Brain microvascular endothelial cell (primary cell): ENCODE measurements around the gene MGMT.

Source experiments
- DNase-seq: peaks from one replicate; pipeline ENCODE4 v3.0.0-alpha.2; 2020
- H3K27ac ChIP-seq: fragments of 250-450 bp; sonication (Bioruptor Pico); 2 replicates; pipeline ENCODE4 v1.5.1; 2020; ENCODE audit warnings: mild to moderate bottlenecking, moderate library complexity
- H3K27me3 ChIP-seq: fragments of 250-450 bp; sonication (Bioruptor Pico); replicated peaks from 2 replicates; pipeline ENCODE4 v1.5.1; 2020; ENCODE audit warnings: mild to moderate bottlenecking
- H3K36me3 ChIP-seq: fragments of 250-450 bp; sonication (Bioruptor Pico); replicated peaks from 2 replicates; pipeline ENCODE4 v1.5.1; 2020; ENCODE audit warnings: mild to moderate bottlenecking
- H3K4me3 ChIP-seq: 2 replicates; pipeline ENCODE4 v1.5.1; 2011; ENCODE audit warnings: low read depth, mild to moderate bottlenecking, control low read depth, low read length, moderate library complexity
- CTCF ChIP-seq: IDR thresholded peaks from 2 replicates; pipeline ENCODE4 v1.5.1; 2011; ENCODE audit warnings: low read depth, mild to moderate bottlenecking, moderate library complexity, low read length, control low read depth, inconsistent platforms; ENCODE audit errors: missing control alignments
- in situ Hi-C: cut with HindIII; loops from 2 replicates; pipeline ENCODE4 v1.10.0; 2017; ENCODE audit warnings: low sequenced_read_pairs, low pct_ligation_motif_present

MGMT gene

GRCh38 chr10:129692695-129693094 is 225.7 kb downstream of the MGMT start:
- H3K4me3 ChIP-seq, result no peak overlapping the region
- no peak overlapping the region for H3K27ac ChIP-seq
- in situ Hi-C loops, result no loop called here
- no peak for TF ChIP-seq CTCF
- DNase-seq, result no peak
- H3K36me3 ChIP-seq, result no peaks in the 10 kb centered on the region
- H3K27me3 ChIP-seq, result no peaks in the 10 kb centered on the region

- no peak for DNase-seq
- Histone ChIP-seq H3K36me3 (no peaks in the 10 kb centered on the region), H3K27ac (no peak overlapping the region), H3K4me3 (no peak overlapping the region), H3K27me3 (no peaks in the 10 kb centered on the region)
- TF ChIP-seq CTCF, result no peak
- in situ Hi-C loops, result no loop called here
Observed at GRCh38 chr10:129693382-129693781, 226.3 kb downstream of the MGMT start.

GRCh38 chr10:129694184-129694583 is 227.1 kb downstream of the MGMT start:
- in situ Hi-C loops, result no loop called here
- Histone ChIP-seq H3K27me3 (no peaks in the 10 kb centered on the region), H3K27ac (no peak overlapping the region)

GRCh38 chr10:129694691-129695243 is 227.7 kb downstream of the MGMT start:
- in situ Hi-C loops, result no loop called here
- DNase-seq, result no peak
- H3K4me3 ChIP-seq, result no peak overlapping the region
- no peak for TF ChIP-seq CTCF
- H3K36me3 ChIP-seq, result no peaks in the 10 kb centered on the region
- no peaks in the 10 kb centered on the region for H3K27me3 ChIP-seq
- H3K27ac ChIP-seq, result no peak overlapping the region

More at GRCh38 chr10:129694184-129694583, 227.1 kb downstream of the MGMT start:
- H3K4me3 ChIP-seq, result no peak overlapping the region
- no peak for DNase-seq
- H3K36me3 ChIP-seq, result no peaks in the 10 kb centered on the region
- TF ChIP-seq CTCF, result no peak

GRCh38 chr10:129695671-129696070 is 228.6 kb downstream of the MGMT start:
- TF ChIP-seq CTCF, result no peak
- in situ Hi-C loops, result no loop called here
- H3K4me3 ChIP-seq, result no peak overlapping the region
- no peaks in the 10 kb centered on the region for H3K27me3 ChIP-seq
- DNase-seq, result no peak
- H3K27ac ChIP-seq, result no peak overlapping the region
- H3K36me3 ChIP-seq, result no peaks in the 10 kb centered on the region

- Histone ChIP-seq H3K4me3 (no peak overlapping the region), H3K27ac (no peak overlapping the region), H3K27me3 (no peaks in the 10 kb centered on the region), H3K36me3 (no peaks in the 10 kb centered on the region)
- in situ Hi-C loops, result no loop called here
- no peak for TF ChIP-seq CTCF
- DNase-seq, result no peak
Observed at GRCh38 chr10:129696636-129697035, 229.6 kb downstream of the MGMT start.
